Limb (tissue), 2 donors: Measurements from ENCODE around the gene THAP4.

ENCODE experiments used
- DNase-seq, 2 donors: peaks; one replicate each; pipeline ENCODE4 v3.0.0-alpha.2; 2016; ENCODE audit errors: extremely low spot score in 2 of 2

Gene THAP4

GRCh38 chr2:241640165-241640795 lies 3.3 kb upstream of the THAP4 start:
- no peak for DNase-seq

DNA sequence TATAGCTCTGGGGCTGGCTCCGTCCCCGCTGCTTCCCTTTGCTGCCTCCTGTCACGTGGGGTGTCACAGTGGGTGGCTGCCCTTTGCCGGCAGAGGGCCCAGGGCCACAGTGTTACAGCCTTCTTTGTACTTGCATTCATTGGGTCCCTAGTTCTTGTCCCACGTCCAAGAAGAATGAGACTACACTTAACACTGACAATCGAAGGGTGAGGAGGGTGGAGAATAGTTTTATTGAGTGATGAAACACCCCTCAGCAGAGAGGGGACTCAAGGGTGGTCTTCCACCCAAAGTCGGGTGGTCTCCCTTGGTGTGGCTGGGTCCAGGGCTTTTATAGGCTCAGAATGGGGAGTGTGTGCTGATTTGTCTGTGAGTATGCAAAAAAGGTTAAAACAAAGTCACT lies 2.4 kb upstream of the THAP4 start:
- no peak for DNase-seq

DNA sequence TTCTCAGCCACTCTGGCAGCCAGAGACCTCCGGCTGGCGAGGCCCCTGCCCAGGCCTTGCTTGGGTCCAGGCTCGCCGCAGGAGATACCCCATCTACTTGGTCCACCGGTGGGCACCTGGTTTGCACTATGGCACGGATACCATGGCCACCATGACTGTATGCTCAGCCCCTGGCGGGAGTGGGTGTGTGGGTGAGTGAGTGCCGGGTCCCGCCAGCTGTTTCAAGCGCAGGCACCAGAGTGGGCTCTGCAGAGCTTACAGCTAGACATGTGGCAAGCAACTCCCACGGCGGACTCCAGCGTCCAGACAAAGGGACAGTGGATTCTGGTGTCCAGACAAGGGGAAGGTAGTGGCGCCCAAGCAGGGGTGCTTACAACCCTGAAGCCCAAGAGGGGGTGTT lies 2.0 kb upstream of the THAP4 start:
- DNase-seq: no peak

DNA sequence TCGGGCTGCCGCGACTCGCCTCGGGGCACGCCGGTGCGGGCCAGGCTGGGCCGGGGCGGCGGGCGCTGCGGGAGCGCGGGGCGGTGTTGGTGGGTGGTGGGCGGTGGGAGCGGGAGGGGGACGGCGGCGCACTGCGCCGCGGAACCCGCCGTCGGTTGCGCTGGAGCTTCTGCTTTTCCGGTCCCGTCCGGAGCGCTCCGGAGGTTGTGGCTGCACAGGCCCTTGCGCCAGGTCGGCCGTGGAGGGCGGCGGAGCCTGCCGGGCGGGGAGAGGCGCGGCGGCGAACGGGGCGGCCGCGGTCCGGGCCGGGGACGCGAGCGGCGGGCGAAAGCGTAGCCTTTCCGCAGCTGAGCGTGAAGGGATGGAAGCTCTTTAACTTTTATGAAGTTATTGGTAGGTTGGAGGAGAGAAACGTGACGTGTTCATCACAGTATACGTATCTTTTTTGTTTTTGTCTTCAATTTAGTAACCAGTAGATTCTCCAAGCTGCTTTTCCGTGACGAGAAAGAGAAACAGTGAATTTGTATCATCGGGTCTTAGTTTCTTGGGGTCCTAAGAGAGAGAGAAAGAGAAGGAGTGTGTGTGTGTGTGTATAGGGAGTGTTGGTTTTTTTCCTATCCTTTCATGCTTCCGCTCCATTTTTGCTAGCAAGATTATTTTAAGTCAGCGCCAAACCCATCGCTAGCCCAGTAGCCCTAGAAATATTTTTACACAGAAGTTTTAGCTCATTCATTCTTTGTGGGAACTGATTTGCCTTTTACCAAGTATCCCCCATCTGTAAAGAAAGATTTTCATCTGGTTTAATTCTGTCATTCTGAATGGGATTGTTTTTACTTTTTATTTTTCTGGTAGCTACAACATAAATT lies 1.1 kb upstream of the THAP4 start:
- DNase-seq: no peak

DNA sequence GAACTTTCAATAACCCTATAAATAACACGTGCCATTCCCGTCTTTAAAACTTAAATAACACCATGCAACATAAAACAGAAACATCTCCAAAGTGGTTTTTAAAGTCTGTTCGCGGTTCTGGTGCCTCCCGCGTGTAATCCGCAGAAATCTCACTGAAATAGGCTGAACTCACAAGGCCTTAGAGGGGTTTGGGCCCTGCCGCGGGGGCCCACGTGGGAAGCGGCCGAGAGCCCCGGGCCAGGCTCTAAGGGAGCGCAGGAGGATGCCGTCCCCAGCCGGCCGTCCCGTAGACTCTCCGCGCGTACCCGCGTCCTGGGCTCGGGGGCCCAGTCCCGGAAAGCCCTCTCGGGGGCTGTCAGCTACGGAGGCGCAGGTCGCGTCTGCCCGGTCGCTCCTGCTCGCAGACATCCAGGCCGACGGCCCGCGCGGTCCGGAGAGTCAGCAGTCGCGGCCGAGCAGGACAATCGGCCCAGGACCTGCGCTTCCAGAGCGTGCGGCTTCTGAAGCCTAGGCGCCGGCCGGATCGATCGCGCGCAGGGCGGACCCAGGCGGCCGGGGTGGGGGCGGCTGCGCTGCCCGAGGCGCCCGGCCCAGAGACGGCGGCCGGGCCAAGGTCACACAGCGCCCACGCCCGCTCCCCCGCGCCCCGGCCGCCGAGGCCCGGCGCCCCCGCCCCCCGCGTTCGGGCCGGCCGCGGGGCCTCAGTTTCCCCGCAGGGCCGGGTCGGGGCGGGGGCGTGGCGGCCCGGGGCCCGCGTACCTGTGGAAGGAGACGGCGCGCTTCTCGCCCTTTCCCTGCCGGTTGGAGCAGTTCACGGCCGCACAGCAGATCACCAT lies 558 bp downstream of the THAP4 start:
- peak in 1 of 2 donors; percentile 60 for DNase-seq

DNA sequence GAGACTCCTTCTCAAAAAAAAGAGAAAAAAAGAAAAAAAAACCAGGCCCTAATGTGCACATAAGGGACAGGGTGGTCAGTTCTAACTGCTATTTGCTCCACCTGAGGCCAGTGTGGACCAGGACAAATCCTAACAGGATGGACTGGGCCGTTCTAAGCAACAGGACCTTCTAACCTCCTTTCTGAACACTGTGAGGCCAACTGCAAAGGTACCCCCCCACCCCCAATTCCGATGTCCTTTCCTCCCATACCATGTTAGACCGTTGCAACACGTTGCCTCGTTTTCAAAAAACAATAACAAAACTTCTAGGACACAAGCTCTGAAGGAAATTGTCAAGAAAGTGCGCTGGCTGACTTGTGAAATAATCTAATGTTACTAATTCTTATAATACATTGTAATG lies 1.2 kb downstream of the THAP4 start:
- no peak for DNase-seq

DNA sequence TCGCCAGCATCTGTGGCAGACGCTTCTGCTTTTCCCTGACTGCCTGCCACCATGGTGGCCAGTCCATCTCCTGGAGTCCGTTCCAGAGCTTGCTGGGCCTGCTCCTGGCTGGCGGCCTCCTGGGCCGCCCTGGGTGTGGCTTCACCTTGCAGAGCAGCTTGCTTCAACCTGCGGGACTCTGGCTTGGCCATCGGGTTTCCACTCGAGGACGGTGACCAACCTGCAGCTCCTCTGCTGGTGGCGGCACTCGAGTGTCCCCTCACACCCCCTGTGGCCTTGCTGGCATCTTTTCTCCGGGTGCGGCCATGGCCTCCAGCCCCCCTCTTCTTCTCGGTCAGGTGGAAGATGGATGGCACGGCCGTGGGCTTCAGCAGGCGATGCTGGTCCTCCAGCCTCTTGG lies 3.4 kb downstream of the THAP4 start:
- no peak for DNase-seq

DNA sequence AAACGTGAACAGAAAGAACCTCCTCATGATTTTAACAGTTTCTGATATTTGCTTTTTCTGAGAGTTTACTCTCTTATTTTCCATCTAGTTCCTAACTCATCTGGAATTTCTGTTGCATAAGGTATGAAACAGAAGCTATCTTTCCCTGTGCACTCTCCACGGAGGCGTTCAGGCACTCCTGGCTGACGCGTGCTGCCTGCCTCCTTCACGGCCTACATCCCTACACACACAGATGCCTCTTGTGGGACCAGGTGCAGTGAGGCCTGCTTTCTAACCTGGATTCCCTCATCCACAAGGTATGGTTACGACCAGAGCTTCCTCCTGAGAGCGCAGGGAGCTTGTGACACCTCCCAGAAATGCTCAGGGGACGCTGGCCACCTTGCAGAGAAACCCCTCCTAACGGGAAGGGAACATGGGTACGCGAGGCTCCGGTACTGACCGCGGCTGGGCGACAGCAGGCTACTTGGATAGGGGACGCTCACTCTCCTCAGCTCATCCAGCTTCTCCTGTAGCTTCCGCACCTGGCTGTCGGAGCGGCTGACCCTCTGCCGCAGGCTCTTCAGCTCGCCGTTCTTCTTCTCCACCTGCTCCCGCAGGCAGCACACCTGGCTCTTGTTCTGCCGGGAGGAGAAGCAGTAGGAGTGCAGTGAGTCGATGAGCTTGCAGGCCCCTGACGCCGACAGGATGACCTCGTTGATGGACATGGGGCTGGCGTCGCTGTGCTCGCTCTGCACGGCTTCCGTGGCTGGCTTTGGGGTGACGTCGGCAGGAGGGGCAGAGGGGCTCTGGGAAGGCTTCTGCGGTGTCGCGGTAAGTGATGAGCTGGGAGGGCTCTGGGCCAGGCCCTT lies 4.3 kb downstream of the THAP4 start:
- DNase-seq: no peak

DNA sequence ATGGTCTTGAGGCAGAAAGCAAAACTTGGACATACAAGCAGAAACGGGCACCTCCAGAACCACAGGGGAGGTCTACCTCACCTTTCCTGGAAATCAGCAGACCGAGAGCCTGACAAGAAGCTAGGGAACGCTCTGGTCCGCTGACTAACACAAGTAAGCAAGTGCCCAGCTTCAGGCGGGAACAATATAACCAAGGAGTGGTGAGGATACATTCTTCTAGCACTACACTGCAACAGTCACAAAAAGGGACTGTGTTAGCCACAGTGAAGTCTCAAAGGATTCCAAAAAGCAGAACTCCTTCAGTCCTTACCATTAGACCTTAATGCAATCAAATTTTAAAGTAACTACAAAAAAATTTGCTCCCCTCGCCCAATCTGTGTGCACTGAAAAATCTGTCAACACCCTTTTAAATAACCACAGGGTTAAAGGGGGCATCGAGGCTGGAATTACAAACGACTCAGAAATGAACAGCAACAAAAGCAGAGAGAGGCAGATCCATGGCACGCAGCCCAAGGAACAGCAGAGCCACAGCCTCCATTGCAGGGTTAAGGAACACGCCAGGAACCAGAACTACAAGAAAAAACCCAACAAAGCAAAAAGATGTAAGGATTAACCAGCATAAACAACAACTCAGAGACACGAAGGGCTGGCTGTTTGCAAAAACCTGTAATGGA lies 7.1 kb downstream of the THAP4 start:
- no peak for DNase-seq

GRCh38 chr2:241627675-241628074 lies 9.3 kb downstream of the THAP4 start:
- no peak for DNase-seq

GRCh38 chr2:241620419-241620769 lies 16.6 kb downstream of the THAP4 start:
- no peak for DNase-seq

GRCh38 chr2:241619597-241620418 lies 17.1 kb downstream of the THAP4 start:
- no peak for DNase-seq

- DNase-seq: no peak
These were observed 18.1 kb downstream of the THAP4 start for GRCh38 chr2:241618829-241619228.

DNA sequence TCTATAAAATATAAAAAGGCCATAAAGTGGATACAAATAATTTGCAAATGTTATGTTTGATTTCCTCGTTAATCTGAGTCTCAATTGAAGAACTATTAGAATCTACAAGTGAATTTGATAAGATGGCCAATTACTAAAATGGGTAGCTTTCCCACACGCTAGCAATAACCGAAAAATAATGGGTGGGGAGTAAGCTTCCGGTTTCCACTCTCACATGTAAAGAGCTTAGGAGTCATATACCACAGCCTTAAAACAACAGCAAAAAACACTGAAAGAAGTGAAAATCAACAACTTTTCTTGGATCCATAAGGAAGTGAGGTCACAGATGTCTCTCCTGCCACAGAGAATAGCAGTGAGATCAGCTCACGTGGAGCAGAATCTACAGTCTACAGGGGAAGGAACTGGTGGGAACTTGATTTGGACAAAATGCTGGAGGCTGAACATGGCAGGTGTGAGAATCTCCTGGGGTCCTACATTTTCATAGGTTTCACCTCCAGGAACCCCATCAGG lies 18.6 kb downstream of the THAP4 start:
- no peak for DNase-seq

GRCh38 chr2:241617431-241618154 lies 19.4 kb downstream of the THAP4 start:
- no peak for DNase-seq

DNA sequence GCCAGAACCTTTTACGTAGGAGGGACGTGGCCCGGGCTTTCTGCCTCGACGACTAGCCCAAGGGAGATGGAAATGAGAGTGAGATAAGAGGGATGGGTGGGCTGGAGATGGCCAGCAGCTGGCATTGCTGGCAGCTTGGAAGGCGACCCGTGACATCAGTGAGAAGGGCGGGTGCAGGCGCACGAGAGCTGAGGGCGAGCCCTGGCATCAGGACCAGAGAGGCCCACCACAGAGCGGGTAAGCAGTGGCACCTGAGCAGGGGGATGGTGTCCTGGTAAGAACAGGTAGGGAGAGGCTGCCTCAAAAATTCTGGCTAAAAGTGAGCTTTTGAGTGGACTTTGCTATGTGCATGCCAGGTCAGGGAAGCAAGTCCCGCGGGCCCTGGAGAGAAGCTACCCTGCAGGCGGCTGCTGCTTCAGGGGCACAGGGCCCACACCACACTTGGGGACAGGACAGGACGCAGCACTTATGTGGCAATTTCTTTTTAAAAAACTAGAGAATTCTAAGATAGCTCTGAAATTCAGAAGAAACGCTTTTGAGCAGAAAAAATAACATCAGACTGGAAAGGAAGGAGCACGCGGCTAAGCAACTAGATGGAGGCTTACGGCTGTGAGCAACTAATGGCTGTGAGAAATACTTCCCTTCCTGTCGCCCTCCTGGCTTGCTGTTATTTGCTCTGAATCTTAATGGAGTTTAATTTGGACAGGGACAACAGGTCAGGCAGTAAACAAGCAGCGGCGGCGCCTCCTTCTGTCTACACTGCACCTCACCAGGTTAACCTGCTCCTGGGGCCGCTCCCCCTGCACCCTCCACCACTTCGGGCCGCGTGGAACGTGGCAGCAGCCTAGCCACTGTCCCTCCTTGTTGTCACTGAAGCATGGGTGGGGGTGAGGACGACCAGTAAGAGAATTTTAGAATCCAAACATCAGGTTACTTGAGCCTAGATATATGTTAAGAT lies 20.5 kb downstream of the THAP4 start:
- no peak for DNase-seq

DNA sequence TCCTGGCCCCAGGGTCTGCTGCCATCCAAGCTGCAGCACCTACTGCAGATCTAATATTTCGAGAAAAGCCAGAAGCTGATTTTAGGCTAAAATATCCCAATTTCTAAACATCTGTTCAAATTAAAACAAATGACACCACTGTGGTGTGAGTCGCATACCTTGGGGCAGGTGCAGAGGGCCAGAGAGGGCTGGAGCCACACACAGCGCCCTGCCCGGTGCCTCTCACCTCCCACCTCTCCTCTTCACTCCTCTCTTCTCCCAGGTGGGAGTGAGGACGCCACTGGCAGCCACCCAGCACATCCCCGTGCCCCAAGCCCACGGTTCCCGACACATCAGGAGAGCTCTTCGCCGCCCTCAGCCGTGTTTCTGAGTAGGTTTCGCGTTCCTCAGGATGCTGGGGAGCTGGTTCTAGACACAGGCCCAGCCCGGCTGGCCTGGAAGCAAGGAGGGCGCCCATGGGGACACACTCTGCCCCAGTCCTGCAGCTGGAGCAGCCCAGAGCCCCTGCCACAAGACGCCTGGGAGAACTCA lies 21.4 kb downstream of the THAP4 start:
- DNase-seq: no peak

GRCh38 chr2:241615041-241615440 lies 21.9 kb downstream of the THAP4 start:
- no peak for DNase-seq
